RCC 7860 (cell line): ENCODE measurements around the gene OR2G2.

Source experiments
- DNase-seq: peaks from one replicate; pipeline ENCODE4 v3.0.0-alpha.2; 2015; ENCODE audit warnings: low spot score
- FAIRE-seq: peaks from 2 replicates; lab custom pipeline; 2012; peaks lifted over from hg19 to GRCh38; lab: Jason Lieb, UNC

Gene OR2G2, protein sequence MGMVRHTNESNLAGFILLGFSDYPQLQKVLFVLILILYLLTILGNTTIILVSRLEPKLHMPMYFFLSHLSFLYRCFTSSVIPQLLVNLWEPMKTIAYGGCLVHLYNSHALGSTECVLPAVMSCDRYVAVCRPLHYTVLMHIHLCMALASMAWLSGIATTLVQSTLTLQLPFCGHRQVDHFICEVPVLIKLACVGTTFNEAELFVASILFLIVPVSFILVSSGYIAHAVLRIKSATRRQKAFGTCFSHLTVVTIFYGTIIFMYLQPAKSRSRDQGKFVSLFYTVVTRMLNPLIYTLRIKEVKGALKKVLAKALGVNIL

GRCh38 chr1:247588060-247588459 lies at the start of gene OR2G2:
OR2G2 (plus strand) TSS chr1:247588360; CDS start chr1:247588360, 0 bp downstream.
- DNase-seq (no peak), FAIRE-seq (no peak)

GRCh38 chr1:247538561-247538960 lies 49.6 kb upstream of the OR2G2 start:
- DNase-seq = no peak
- FAIRE-seq = no peak

- no peak for FAIRE-seq
- no peak for DNase-seq
Observed at GRCh38 chr1:247539215-247539614, 48.9 kb upstream of the OR2G2 start.

DNA sequence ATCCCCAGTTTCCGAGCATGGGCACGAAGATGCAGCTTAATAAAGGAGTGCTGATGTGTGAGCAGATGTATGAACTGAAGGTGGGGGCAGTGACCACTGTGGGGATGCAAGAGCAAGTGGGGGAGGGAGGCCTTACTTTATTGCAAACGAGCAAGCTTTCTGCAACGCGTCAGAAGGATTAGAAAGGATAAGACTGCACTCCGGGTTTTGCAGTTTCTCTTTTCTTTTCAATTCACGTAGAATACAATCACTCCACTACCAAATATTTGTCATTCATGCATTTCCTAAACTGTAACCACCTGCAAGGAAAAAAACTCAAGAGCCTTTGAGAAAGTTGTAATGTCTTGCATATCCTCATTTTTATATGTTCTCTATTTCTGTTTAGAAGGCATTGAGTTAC lies 47.6 kb upstream of the OR2G2 start:
- FAIRE-seq (no peak), DNase-seq (no peak)

- no peak for DNase-seq
- no peak for FAIRE-seq
Observed at GRCh38 chr1:247542811-247543210, 45.3 kb upstream of the OR2G2 start.

- DNase-seq = no peak
Observed at GRCh38 chr1:247548092-247548491, 40.1 kb upstream of the OR2G2 start.

GRCh38 chr1:247548769-247549182 lies 39.4 kb upstream of the OR2G2 start, which contains the start of gene GCSAML:
GCSAML (plus strand) TSS chr1:247549134; CDS start chr1:247549192, 58 bp downstream.
- DNase-seq = no peak
- no peak for FAIRE-seq

More at GRCh38 chr1:247548092-247548491, 40.1 kb upstream of the OR2G2 start:
- FAIRE-seq = no peak

DNA sequence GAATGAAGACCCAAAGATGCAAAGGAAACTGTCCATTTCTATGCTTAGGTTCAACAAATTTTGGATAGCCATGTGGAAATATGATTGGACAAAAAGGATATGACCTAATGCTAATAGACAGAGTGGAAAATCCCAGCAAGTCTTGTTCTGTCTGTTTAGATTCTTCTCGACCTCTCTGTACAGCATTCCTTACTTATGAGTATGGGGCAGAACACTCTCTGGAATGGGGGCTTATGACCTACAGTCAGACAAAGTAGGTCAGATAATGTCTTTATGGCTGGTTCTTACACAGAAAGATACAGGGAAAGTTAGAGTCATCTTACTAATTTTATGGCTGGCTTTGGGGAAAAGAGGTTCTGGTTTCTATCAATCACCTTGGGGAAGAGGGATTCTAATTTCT lies 36.4 kb upstream of the OR2G2 start:
- FAIRE-seq (no peak), DNase-seq (no peak)

GRCh38 chr1:247552231-247552630 lies 35.9 kb upstream of the OR2G2 start:
- DNase-seq (no peak), FAIRE-seq (no peak)

- no peak for FAIRE-seq
- no peak for DNase-seq
Observed at GRCh38 chr1:247557926-247558674, 30.1 kb upstream of the OR2G2 start.

DNA sequence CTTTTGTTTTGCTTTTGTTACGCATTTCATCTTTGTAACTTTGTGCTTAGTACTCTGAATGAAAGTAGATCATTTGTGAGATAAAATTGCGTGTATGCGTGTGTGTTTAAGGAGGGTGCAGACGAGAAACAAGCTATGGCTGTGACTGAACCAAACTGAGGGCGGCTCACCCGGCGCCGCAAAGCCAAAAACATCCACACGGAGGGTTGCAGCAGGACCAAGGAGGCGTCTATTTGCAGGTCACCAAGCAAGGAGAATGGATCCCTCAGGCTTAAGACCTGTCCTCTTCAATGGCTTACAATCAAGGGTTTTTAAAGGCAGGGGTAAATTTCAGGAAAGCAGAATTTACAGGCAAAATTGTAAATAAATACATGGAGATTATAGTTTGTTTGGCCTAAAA lies 26.4 kb upstream of the OR2G2 start:
- DNase-seq (no peak), FAIRE-seq (no peak)

DNA sequence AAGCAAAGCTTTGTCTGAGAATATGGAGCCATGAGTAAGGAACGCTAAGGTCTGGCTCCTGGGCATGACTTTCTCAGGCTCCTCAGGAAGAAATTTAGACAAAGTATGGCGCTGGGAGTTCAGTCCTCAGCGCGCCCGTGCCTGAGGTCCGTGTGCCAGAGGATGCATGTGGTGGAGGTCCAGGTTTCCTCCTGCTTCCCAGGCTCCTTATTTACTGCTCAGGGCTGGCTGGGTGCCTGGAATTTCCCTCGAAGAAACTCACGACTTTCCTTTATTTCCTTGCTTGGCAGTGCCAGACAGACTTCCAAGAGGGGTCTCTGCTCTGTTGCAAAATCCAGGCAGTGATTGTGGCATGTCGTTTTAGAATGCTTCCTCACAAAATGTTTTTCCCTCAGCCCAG lies 26.0 kb upstream of the OR2G2 start:
- FAIRE-seq (no peak), DNase-seq (no peak)

DNA sequence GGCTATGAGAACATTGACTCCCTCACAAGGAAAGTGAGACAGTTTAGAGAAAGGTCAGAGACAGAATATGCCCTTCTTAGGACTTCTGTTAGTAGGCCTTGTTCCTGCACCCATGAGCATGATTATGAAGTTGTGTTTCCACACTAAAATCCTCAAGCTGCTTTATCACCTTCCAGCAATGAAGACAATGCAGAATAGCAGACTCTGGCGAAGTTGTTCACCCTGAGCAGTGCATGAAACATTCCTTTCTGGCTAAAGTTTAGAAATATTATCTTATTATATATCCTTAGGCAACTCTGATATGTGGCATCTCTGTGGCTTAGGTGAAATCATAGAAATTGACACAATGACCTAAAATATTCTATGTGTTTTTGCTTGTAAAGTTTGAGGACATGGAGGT lies 13.9 kb upstream of the OR2G2 start:
- DNase-seq = no peak
- no peak for FAIRE-seq

- DNase-seq (no peak), FAIRE-seq (no peak)
Observed at GRCh38 chr1:247574664-247575063, 13.5 kb upstream of the OR2G2 start.

- DNase-seq = peak; percentile 33
- peak; percentile 28 for FAIRE-seq
Observed at GRCh38 chr1:247576514-247576913, 11.6 kb upstream of the OR2G2 start.

- no peak for FAIRE-seq
- DNase-seq = no peak
Observed at GRCh38 chr1:247578946-247579460, 9.2 kb upstream of the OR2G2 start.

DNA sequence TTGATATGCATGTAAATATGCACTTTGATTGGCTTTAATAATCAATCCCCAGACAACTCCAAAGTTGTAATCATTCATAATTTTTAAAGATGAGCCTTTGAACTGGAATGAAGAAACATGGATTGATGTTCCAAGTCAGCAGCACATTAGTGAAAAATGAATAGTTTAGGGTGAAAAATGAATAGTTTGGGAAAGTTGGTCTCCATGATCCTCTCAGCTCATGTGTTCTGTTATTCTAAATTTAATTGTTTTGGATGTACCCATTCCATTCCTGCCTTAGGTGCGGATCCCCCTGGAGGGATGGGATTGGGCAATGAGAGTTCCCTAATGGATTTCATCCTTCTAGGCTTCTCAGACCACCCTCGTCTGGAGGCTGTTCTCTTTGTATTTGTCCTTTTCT lies 17.1 kb downstream of the OR2G2 start, which contains the start of gene OR2G3:
OR2G3 (plus strand) TSS at position 301 of the 400 bp plus-strand sequence; CDS start at position 301, 0 bp downstream.
- DNase-seq (no peak), FAIRE-seq (no peak)

- no peak for FAIRE-seq
- DNase-seq = no peak
Observed at GRCh38 chr1:247613405-247613804, 25.2 kb downstream of the OR2G2 start.

DNA sequence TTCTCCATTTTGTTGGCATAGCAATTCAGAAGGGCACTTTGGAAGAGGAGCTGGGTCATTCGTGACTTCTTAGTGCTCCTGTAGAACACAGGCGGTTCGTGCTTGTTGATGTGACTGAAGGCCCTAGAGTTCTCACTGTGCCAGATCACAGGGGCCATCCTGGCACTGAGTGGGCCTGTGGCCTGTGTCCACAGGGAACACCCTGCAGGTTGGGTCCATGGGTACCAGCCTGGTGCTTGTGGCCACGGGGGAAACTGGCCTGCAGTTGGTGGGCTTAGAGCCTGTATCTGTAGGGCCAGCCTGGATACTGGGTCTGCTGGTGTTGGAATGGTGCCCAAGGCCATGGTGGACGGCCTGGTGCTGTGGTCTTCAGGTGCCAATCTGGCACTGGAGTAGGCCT lies 26.5 kb downstream of the OR2G2 start:
- DNase-seq = no peak
- FAIRE-seq = no peak

DNA sequence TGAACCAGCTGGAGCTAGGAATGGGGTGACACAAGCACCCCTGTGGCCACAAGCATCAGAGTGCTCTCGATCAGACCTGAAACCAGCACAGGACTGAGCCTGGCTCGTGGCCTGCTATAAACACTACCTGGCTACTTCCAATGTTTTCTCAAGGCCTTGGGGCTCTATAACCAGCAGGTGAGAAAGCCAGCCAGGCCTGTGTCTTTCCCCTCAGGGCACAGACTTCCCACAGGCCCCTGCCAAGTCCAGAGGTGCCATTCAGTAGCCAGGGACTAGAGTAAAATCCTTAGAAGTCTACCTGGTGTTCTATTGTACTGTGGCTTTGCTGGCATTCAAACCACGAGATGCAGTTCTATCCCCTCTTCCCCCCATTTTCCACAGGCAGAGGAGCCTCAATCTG lies 39.8 kb downstream of the OR2G2 start:
- no peak for DNase-seq
- no peak for FAIRE-seq

- DNase-seq (no peak), FAIRE-seq (no peak)
Observed at GRCh38 chr1:247638011-247638410, 49.9 kb downstream of the OR2G2 start.

GRCh38 chr1:247638781-247639180 lies 50.6 kb downstream of the OR2G2 start:
- FAIRE-seq (no peak), DNase-seq (no peak)
